DND-41 (cell line): ENCODE measurements around the gene RANBP2.

Source experiments
- ATAC-seq: fragments of 200-7000 bp; cut with Tn5 transposase; 3 replicates; pipeline ENCODE4 v1.9.1; 2021; ENCODE audit warnings: low read depth; ENCODE audit not compliant: insufficient read depth
- DNase-seq: peaks from one replicate; pipeline ENCODE4 v3.0.0-alpha.2; 2020
- H2AFZ ChIP-seq: 2 replicates; pipeline ENCODE4 v1.6.0; 2012; ENCODE audit warnings: low read depth, low read length
- H3K27ac ChIP-seq: 2 replicates; pipeline ENCODE4 v1.5.1; 2012; ENCODE audit warnings: low read length, inconsistent platforms
- H3K27me3 ChIP-seq: fragments of 200-600 bp; sonication (generic); 2 replicates; pipeline ENCODE4 v1.6.0; 2012; ENCODE audit warnings: low read length, mild to moderate bottlenecking, inconsistent platforms; ENCODE audit not compliant: insufficient read depth, poor library complexity
- H3K36me3 ChIP-seq: 2 replicates; pipeline ENCODE4 v1.5.1; 2012; ENCODE audit warnings: low read length, inconsistent platforms; ENCODE audit not compliant: insufficient read depth
- H3K4me1 ChIP-seq: 2 replicates; pipeline ENCODE4 v1.5.1; 2012; ENCODE audit warnings: mild to moderate bottlenecking, low read length; ENCODE audit not compliant: insufficient read depth
- H3K4me2 ChIP-seq: 2 replicates; pipeline ENCODE4 v1.6.0; 2012; ENCODE audit warnings: mild to moderate bottlenecking, moderate library complexity, low read length, inconsistent platforms; ENCODE audit not compliant: insufficient read depth
- H3K4me3 ChIP-seq, 2 experiments: fragments of 200-600 bp in 1 of 2; shearing (Covaris generic) in 1 of 2; 2 replicates each; pipeline ENCODE4 v1.5.1; 2012 to 2016; ENCODE audit warnings: inconsistent platforms in 2 of 2, low read length in 2 of 2, mild to moderate bottlenecking in 2 of 2, low read depth in 1 of 2, moderate library complexity in 1 of 2
- H3K79me2 ChIP-seq: 2 replicates; pipeline ENCODE4 v1.6.0; 2012; ENCODE audit warnings: low read length, inconsistent platforms; ENCODE audit not compliant: insufficient read depth
- H3K9ac ChIP-seq: 2 replicates; pipeline ENCODE4 v1.6.0; 2012; ENCODE audit warnings: low read depth, mild to moderate bottlenecking, inconsistent platforms, low read length, moderate library complexity
- H3K9me3 ChIP-seq: 2 replicates; pipeline ENCODE4 v1.5.1; 2012; ENCODE audit warnings: low read length, moderate library complexity, mild to moderate bottlenecking, inconsistent platforms; ENCODE audit not compliant: insufficient read depth, severe bottlenecking
- H4K20me1 ChIP-seq: 2 replicates; pipeline ENCODE4 v1.6.0; 2012; ENCODE audit warnings: low read length; ENCODE audit not compliant: insufficient read depth
- EZH2 ChIP-seq: IDR thresholded peaks from 3 replicates; pipeline ENCODE4 v1.6.1; 2012; ENCODE audit warnings: borderline replicate concordance, low read depth, mild to moderate bottlenecking, moderate library complexity, low read length, inconsistent platforms; ENCODE audit not compliant: severe bottlenecking
- TF ChIP-seq, protein P1 (sequence below): IDR thresholded peaks from 2 replicates; pipeline ENCODE4 v1.5.1; 2012; ENCODE audit warnings: borderline replicate concordance, low read length, moderate library complexity, mild to moderate bottlenecking; ENCODE audit not compliant: poor library complexity, severe bottlenecking; ENCODE audit errors: extremely low read depth

RANBP2 gene

DNA sequence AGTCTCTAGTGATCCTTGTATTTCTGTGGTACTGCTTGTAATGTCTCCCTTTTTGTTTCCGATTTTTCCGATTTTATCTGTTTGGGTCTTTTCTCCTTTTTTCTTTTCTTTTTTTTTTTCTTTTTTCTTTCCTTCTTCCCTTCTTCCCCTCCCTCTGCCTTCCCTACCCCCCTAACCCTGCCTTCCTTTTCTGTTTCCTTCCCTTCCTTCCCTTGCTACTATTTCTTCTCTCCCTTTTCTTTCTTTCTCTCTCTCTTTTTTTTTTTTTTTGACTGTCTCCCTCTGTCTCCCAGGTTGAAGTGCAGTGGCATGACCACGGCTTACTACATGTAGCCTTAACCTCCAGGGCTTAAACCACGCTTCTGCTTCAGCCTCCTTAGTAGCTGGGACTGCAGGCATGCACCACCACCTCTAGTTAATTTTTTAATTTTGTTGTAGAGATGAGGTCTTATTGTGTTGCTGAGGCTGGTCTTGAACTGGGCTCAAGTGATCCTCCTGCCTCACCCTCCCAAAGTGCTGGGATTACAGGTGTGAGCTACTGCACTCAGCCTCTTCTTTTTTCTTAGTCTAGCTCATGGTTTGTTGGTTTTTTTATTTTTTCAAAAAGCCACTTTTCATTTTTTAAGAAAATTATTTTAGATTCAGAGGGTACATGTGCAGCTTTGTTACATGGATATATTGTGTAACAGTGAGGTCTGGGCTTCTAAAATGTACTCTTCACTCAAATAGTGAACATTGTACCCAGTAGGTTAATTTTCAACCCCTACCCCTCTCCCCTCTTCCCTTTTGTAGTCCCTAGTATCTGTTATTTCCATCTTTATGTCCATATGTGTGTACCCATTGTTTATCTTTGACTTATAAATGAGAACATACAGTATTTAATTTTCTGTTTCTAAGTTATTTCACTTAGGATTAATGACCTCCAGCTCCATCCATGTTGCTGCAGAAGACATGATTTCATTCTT, 92.0 kb downstream of the RANBP2 start:
- H3K36me3 ChIP-seq, result peaks cover 97% of the 10 kb centered on the region
- peak; percentile 58 for ATAC-seq

DNA sequence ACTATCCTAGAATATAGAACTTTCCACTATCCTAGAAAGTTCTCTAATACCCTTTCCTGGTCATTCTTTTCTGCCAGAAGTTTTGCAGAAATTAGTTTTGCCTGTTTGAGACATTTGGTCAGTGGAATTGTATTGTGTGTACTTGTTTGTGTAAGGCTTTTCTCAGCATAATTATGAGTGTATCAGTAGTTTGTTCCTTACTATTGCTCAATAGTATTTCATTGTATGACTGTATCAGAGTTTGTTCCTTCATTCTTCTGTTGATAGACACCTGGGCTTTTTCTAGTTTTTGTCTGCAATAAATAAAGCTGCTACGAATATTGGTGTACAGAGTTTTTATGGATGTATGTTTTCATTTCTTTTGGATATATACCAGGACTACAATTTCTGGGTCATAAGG, 94.5 kb downstream of the RANBP2 start:
- Histone ChIP-seq H3K36me3 (peaks cover 97% of the 10 kb centered on the region), H3K27ac (no peak overlapping the region), H4K20me1 (peaks cover 28% of the 10 kb centered on the region), H3K9me3 (peaks cover 11% of the 10 kb centered on the region), H3K4me3 (no peak overlapping the region), H2AFZ (no peak overlapping the region), H3K4me2 (no peak overlapping the region), H3K9ac (no peak overlapping the region), H3K27me3 (no peaks in the 10 kb centered on the region), H3K79me2 (peaks cover 90% of the 10 kb centered on the region), H3K4me1 (no peaks in the 10 kb centered on the region)
- TF ChIP-seq EZH2, result no peak
- TF ChIP-seq, protein P1, sequence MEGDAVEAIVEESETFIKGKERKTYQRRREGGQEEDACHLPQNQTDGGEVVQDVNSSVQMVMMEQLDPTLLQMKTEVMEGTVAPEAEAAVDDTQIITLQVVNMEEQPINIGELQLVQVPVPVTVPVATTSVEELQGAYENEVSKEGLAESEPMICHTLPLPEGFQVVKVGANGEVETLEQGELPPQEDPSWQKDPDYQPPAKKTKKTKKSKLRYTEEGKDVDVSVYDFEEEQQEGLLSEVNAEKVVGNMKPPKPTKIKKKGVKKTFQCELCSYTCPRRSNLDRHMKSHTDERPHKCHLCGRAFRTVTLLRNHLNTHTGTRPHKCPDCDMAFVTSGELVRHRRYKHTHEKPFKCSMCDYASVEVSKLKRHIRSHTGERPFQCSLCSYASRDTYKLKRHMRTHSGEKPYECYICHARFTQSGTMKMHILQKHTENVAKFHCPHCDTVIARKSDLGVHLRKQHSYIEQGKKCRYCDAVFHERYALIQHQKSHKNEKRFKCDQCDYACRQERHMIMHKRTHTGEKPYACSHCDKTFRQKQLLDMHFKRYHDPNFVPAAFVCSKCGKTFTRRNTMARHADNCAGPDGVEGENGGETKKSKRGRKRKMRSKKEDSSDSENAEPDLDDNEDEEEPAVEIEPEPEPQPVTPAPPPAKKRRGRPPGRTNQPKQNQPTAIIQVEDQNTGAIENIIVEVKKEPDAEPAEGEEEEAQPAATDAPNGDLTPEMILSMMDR, result no peak
- ATAC-seq (no peak), DNase-seq (no peak)

More for the DNA sequence above, 92.0 kb downstream of the RANBP2 start:
- H2AFZ ChIP-seq, result no peak overlapping the region
- no peak for TF ChIP-seq EZH2
- TF ChIP-seq, protein P1, result no peak
- no peak overlapping the region for H3K4me2 ChIP-seq
- peaks cover 94% of the 10 kb centered on the region for H3K79me2 ChIP-seq
- no peaks in the 10 kb centered on the region for H3K27me3 ChIP-seq
- H3K9ac ChIP-seq, result no peak overlapping the region
- H3K9me3 ChIP-seq, result peaks cover 20% of the 10 kb centered on the region
- H3K4me1 ChIP-seq, result no peaks in the 10 kb centered on the region
- peaks cover 34% of the 10 kb centered on the region for H4K20me1 ChIP-seq
- DNase-seq, result no peak
- no peak overlapping the region for H3K4me3 ChIP-seq
- H3K27ac ChIP-seq, result no peak overlapping the region

DNA sequence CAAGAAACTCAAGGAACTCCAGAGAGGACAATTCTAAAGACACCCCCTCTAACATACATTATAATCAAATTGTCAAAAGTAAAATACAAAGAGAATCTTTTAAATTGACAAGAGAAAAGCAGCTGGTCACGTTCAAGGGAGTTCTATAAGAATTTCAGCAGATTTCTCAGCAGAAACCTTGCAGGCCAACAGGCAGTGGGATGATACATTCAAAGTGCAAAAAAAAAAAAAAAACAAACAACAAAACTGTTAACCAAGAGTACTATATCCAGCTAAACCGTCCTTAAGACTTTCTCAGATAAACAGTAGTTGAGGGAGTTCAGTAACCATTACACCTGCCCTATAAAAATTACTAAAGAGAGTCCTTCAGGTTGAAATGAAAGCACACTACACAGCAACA, 101.2 kb downstream of the RANBP2 start:
- Histone ChIP-seq H3K36me3 (peaks cover 98% of the 10 kb centered on the region), H3K9me3 (no peaks in the 10 kb centered on the region), H4K20me1 (peaks cover 5% of the 10 kb centered on the region; the same call in 1 of the 2 replicates), H3K27ac (no peak overlapping the region), H3K9ac (no peak overlapping the region), H3K4me1 (no peaks in the 10 kb centered on the region), H2AFZ (no peak overlapping the region), H3K79me2 (peaks cover 72% of the 10 kb centered on the region), H3K4me3 (no peak overlapping the region), H3K27me3 (no peaks in the 10 kb centered on the region), H3K4me2 (no peak overlapping the region)
- DNase-seq, result no peak
- TF ChIP-seq, protein P1, result no peak
- TF ChIP-seq EZH2, result no peak
- ATAC-seq, result no peak
